HG03095 (cell line): ENCODE measurements around the gene TMEFF2.

ENCODE experiments used
- ATAC-seq: cut with Tn5 transposase; IDR thresholded peaks from one replicate; pipeline ENCODE4 v1.9.1; 2021; ENCODE audit warnings: moderate library complexity; ENCODE audit not compliant: unreplicated experiment

The TMEFF2 gene

GRCh38 chr2:192017844-192018243, 176.9 kb downstream of the TMEFF2 start:
- no peak for ATAC-seq

GRCh38 chr2:192016265-192016664, 178.5 kb downstream of the TMEFF2 start:
- no peak for ATAC-seq

DNA sequence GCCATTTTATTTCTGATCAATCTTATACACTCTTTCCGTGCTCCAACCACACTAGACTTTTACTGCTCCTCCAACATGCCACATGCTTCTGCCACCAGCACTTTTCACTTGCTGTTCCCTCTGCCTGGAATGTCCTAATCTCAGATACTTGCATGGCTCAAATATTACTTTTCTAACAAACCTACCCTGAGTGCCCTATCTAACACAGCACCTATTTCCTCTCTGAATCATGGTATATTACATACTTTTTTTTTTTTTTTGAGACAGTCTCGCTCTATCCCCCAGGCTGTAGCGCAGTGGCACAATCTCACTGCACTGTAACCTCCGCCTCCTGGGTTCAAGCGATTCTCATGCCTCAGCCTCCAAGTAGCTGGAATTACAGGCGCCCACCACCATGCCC, 181.5 kb downstream of the TMEFF2 start:
- ATAC-seq: no peak

DNA sequence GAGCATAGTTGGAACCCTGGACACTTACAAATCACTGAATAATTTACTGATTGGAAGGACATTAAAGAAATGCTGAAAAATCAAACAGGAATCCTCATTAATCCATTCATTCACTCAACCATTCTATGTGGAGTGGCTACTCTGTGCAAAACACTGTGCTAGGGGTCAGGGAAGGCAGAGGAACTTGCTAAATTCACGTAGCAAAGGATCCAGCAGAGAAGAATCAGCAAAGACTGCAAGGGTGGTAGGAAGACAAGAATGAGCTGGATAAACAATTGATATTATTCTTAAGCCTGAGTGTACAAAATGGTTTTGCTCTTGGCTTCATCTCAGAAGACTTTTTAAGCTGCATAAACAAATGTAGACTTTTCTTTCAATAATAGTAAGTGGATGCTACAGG, 183.5 kb downstream of the TMEFF2 start:
- ATAC-seq: no peak

- ATAC-seq: no peak
Observed at GRCh38 chr2:192010073-192010472, 184.7 kb downstream of the TMEFF2 start.

DNA sequence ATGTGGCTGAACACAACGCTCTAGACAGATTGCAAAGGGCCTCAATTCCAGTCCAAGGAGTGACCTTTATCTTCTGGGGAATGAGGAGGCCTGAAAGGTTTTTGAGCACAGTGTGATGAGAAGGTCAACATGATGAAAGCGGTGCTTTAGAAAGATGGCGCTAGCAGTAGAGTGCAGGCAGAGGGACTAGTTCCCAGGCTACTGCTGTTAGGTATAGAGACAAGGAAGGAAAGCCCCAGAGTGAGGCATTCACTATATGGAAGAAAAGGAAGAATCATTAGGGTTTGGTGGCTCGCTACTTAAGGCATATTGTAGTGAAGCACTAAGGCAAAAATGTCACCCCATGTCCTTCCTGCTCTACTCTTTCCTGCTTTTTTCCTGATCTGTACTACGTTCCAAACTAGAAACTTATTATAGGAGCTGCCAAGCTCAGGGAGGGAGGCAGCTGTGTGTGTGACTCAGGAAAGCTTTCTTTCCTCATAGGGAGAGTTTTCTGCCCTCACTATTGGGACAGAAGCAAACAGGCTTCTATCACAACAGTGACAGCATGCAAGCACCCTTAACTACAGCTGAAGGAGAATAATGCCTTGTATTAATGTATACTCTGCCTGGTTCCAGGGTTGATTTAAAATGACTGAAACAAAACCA, 187.0 kb downstream of the TMEFF2 start:
- ATAC-seq: no peak

DNA sequence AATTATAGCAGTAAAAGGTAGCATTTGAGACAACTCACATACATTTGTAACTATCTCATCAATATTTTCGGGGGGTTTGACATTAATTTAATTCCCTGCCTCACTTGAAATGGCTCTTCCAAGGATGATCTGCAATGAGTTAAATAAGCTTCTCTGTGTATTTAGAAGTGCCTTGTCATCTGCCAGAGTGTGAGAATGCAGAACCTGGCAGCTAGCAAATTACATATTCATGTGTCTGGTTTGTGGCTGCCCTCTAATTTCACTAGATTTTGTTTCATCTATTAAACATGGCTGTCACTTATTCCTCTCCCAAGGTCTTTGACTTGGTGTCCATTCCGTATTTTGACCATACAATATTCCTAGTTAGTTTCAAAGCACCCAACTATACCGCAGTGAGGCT, 189.5 kb downstream of the TMEFF2 start:
- ATAC-seq: no peak

GRCh38 chr2:192004188-192004963, 190.4 kb downstream of the TMEFF2 start:
- peak; percentile 72 for ATAC-seq

GRCh38 chr2:192002418-192002817, 192.3 kb downstream of the TMEFF2 start:
- no peak for ATAC-seq

DNA sequence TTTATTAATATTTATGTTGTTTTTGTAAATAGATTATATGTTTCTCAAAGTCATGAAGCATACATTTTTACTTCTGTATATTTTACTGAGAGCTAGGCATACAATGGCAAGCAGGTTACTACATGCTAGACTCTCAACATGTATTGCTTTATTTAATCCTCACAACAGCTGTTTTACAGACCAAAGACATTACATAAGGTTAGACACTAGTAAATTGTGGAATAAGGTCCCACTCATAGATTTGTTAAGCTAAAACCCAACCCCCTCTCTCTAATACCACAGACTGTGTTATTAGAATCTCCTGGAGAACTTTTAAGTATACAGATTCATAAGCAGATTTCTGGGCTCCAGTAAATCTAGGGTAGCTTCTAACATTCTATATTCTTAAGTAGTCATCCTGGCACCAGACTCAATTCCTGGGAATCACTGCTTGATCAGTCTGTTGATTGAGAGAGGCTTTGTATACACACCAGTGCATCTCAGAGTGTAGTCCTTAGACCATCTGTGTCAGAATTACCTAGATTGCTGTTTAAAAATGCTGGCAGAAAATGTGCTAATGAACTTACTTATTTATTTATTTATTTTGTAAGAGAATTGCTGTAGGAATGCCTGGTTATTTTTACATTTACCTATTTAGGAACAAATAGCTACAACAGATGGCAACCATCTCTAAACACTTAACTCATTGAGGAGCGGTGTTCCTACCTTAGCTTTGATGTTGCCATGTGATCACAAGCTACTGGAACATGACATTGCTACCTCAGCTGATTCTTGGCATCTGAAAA, 194.3 kb downstream of the TMEFF2 start:
- ATAC-seq: no peak

- no peak for ATAC-seq
Observed at GRCh38 chr2:191999101-191999841, 195.5 kb downstream of the TMEFF2 start.

- ATAC-seq: no peak
Observed at GRCh38 chr2:191995285-191995684, 199.4 kb downstream of the TMEFF2 start.

- ATAC-seq: no peak
Observed at GRCh38 chr2:191994749-191995148, 200.0 kb downstream of the TMEFF2 start.

- no peak for ATAC-seq
Observed at GRCh38 chr2:191991442-191991841, 203.3 kb downstream of the TMEFF2 start.

GRCh38 chr2:191985740-191986139, 209.0 kb downstream of the TMEFF2 start:
- no peak for ATAC-seq

- ATAC-seq: no peak
Observed at GRCh38 chr2:191983591-191983990, 211.1 kb downstream of the TMEFF2 start.

GRCh38 chr2:191983186-191983585, 211.5 kb downstream of the TMEFF2 start:
- ATAC-seq: no peak

GRCh38 chr2:191981706-191982105, 213.0 kb downstream of the TMEFF2 start:
- ATAC-seq: no peak

DNA sequence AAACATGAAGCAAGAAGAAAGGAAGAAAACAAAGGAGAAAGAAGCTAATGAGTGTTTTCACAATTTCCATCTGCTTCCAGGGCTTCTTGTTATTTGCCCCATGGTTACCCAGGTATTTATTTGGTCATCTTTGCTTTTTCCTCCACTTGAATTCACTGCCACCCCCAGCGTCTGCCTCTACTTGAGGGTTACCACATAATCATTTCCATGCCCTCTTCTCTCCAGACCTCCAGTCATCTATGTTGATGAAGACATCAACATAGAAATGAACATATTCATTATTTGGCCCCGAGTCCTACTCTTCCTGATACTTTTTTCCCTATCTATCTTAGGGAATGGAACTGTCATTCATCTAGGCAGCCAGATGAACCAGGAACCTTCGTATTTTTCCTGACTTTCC, 214.2 kb downstream of the TMEFF2 start:
- ATAC-seq: no peak

- ATAC-seq: no peak
Observed at GRCh38 chr2:191979221-191979730, 215.5 kb downstream of the TMEFF2 start.

GRCh38 chr2:191977754-191978153, 217.0 kb downstream of the TMEFF2 start:
- ATAC-seq: no peak
